ENCODE results near the gene NDST3.
"Not testable (repeated sequence)": the region's sequence is repeated elsewhere in the genome, so short reads cannot be mapped to it uniquely, and the experiment has no call there.

Gene NDST3

DNA sequence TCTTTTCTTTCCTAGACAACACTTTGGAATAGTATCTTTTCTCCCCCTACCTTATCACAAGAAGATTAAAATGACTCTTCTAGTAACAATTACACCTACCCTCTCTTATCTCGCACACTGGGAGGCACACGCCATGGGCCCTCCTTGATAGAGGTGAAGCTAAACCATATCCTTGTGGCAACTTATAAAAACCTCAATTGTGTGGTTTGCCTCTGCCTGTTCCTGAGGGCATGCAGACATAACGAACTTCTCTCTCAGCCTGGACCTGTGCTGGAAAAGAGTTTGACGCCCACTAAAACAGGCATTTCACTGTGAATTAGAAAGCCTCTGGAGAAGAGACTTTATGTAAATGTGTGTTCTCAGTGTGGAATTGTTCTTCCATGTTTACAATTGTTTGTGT, 141.2 kb downstream of the NDST3 start:
- no peak for DNase-seq (ENCODE audit: low read depth, low spot score)

- DNase-seq (ENCODE audit: low read depth, low spot score) = no peak
Observed at GRCh38 chr4:118177126-118177525, 142.8 kb downstream of the NDST3 start.

DNA sequence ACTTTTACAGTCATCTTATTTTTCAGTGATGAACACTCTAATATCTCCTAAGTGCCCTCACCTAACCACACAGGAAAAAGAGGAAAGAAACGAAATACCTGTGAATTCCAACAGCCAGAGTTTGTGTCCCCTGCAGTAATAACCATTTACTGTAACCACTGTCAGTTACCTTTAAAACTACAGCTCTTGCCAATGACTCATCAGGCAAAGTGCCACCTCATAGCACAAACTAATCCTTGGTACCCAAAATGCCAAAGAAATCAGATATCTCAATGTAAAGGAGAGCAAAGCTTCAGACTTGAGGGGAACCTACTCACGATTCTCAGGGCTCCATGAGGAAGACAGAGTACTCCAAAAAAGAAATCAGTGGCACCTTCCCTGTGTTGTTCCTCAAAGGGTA, 146.5 kb downstream of the NDST3 start:
- no peak for DNase-seq (ENCODE audit: low read depth, low spot score)

GRCh38 chr4:118190903-118191302, 156.6 kb downstream of the NDST3 start:
- no peak for DNase-seq (ENCODE audit: low read depth, low spot score)

DNA sequence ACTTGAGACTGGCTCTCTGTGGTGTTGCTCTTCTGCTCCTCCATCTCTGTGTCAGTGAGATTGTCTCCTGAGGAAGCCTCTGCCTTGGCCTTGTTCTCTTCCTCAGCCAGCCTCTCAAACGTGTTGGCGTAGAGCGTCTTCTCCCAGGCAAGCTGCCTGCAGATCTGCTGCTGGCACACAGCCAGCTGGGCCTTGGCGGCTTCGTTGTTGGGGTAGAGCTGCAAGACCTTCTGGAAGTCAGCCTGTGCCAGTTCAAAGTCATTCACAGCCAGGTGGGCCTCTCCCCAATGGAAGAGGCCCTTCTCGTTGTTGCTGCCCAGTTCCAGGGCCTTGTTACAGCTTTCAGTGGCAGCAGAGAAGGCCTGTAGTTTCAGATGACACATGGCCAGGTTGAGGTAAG, 159.1 kb downstream of the NDST3 start:
- DNase-seq (ENCODE audit: low read depth, low spot score) = no peak

DNA sequence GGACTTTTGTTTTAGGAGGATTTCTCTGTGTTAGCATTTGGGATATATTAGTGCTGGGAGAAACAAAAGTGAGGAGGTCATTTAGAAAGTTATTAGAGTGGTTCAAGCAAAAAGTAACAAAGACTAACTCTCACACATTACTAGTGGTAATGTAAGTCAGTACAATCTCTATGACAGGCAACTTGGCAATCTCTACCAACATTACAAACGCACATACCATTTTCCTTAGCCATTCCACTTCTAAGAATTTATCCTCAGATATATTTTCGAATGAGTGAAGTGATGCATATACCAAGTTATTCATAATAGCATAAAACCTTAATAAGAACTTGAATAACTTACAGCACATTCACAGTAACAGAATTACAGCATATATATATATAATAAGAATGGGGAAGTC, 172.3 kb downstream of the NDST3 start:
- DNase-seq (ENCODE audit: low read depth, low spot score) = no peak

DNA sequence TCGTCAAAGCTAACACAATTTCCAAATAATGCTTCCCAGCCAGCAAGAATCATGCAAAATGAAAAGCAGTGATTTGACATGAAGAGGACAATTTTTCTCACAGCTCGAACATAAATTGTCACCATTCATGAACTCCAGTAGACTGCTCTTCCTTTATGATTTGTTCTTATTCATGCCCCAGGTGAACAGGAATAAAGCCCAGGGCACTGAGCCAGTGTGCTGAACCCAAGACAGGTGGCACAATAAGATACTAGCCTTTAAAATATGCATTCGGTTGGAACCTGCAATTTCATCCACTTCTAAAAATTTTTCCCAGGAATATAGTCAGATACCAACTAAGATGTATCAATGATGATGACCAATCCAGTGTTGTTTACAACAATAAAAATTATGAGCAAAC, 178.8 kb downstream of the NDST3 start:
- no peak for DNase-seq (ENCODE audit: low read depth, low spot score)

- DNase-seq (ENCODE audit: low read depth, low spot score) = no peak
Observed at GRCh38 chr4:118215826-118216225, 181.5 kb downstream of the NDST3 start.

GRCh38 chr4:118221227-118221800, 187.0 kb downstream of the NDST3 start:
- no peak for DNase-seq (ENCODE audit: low read depth, low spot score)

GRCh38 chr4:118224243-118224829, 190.1 kb downstream of the NDST3 start:
- peak; percentile 30 for DNase-seq (ENCODE audit: low read depth, low spot score)

- DNase-seq (ENCODE audit: low read depth, low spot score) = no peak
Observed at GRCh38 chr4:118225511-118225910, 191.2 kb downstream of the NDST3 start.

DNA sequence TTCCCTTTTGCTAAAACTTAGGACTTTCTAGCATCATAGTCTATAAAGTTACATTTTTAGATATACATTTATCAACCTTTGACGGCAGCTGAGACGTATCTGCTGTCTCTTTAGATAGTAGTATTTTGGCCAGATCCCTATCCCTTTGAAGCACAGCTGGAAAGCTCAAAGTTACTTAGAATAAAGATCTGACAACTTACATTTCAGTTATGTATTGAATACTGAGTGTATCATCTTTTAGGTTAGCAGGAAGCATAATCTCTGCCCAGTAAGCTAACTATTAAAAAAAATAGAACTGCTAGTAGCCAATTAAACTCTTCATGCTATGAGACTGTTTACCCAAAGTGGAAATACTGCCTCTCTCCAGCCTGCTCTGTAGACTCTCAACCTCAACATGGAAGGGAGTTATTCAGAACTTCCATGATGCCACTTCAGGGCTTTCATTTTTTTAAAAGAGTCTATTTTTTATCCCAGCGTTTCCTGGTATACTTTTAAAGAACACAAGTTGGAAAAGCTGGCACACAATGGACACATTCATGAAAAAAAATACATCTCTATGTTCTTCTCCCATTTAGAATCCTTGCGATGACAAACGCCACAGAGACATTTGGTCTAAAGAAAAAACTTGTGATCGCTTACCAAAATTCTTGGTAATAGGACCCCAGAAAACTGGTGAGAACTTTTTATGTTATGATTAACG, 192.2 kb downstream of the NDST3 start:
- no peak for DNase-seq (ENCODE audit: low read depth, low spot score)

DNA sequence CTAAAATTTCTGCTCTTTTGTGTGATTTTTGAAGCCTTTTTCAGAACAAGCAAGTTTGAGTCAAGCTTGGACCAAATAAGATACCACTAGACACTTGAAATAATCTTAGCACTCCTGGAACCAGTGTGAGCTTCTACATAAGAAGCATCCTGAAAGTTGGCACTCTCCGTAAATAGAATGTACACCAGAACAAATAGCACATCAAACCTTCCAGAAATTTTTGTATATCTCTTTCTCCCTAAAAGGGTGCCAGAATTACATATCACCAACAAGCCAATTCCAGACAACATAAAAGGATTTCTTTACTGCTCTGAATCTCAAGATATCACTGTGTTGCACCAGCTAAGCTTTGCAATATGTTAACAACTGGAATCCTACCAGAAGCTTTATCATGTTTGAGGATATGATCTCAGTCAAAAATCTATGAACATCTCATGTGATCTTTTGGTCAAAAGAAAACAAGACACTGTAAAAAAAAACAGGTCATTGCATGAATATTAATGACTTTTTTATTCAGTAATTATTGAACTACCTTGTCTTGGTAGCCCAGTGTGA, 201.4 kb downstream of the NDST3 start:
- no peak for DNase-seq (ENCODE audit: low read depth, low spot score)

DNA sequence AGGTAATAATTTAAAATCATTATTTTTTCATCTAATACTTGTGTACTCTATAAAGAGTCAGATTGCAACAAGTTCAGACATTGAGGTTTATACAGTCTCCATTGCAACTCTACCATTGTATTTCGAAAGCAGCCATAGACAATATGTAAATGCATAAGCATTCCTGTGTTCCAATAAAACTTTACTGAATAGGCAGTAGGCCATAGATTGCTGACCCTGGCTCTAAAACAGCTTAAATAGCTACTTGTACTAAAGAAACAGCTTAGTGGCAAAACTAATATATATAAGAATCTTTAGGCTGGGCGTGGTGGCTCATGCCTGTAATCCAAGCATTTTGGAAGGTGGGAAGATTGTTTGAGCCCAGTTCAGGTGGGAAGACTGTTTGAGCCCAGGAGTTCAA, 203.2 kb downstream of the NDST3 start:
- no peak for DNase-seq (ENCODE audit: low read depth, low spot score)

- no peak for DNase-seq (ENCODE audit: low read depth, low spot score)
Observed at GRCh38 chr4:118249890-118250289, 215.6 kb downstream of the NDST3 start.

GRCh38 chr4:118254368-118254767, 220.1 kb downstream of the NDST3 start:
- DNase-seq (ENCODE audit: low read depth, low spot score) = no peak

DNA sequence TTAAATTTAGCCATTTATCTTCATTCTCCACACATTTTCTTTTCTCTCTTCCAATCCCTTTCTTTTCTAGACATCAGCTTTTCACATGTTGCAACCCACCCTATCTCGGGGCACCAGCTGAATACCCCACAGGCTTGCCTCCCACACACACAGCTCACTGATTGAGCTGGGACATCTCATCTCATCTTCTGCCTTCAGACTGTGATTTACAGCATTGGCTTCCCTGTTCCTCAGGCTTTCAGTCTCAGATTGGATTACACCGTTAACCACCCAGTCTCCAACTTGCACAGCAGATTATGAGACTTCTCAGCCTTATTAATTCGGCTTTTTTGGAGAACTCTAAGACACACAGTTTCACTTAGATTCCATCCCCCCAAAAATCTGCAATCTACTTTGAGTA, 224.8 kb downstream of the NDST3 start:
- no peak for DNase-seq (ENCODE audit: low read depth, low spot score)

- DNase-seq (ENCODE audit: low read depth, low spot score) = no peak
Observed at GRCh38 chr4:118260309-118260708, 226.0 kb downstream of the NDST3 start.

GRCh38 chr4:118264096-118264495, 229.8 kb downstream of the NDST3 start:
- DNase-seq (ENCODE audit: low read depth, low spot score) = no peak

GRCh38 chr4:118265312-118266144, 231.2 kb downstream of the NDST3 start:
- DNase-seq (ENCODE audit: low read depth, low spot score) = no peak

- DNase-seq (ENCODE audit: low read depth, low spot score) = not testable (repeated sequence)
Observed at GRCh38 chr4:118266145-118266496, 231.8 kb downstream of the NDST3 start.

GRCh38 chr4:118268780-118269179, 234.5 kb downstream of the NDST3 start:
- no peak for DNase-seq (ENCODE audit: low read depth, low spot score)
